Sciatic nerve (tissue), 2 donors: ENCODE data around the gene TRABD2B. TPM values are rescaled to one million over a fixed set of nuclear protein-coding genes. Genes with fewer than 3 reads are reported as not detected.

Experiments
- ATAC-seq: fragments of 200-7000 bp; cut with Tn5 transposase; one replicate; pipeline ENCODE4 v1.9.1; 2020; ENCODE audit warnings: mild to moderate bottlenecking, moderate library complexity
- DNase-seq: peaks from one replicate; pipeline ENCODE4 v3.0.0-alpha.2; 2020; ENCODE audit warnings: low spot score
- intact Hi-C: fragments of 100-400 bp; cut with DNase I; formaldehyde crosslinking; loops from one replicate; pipeline ENCODE4 v1.14.2; 2022
- total RNA-seq: library from RNA; stranded (reverse); fragmentation: NEBNext Ultra II Directional; extraction: Animal tissue kit (Norgen Biotek cat#: 25700); gene quantifications from one replicate; pipeline ENCODE4 v1.2.1, GENCODE V29; 2021
- donor health status: DM: no; HTN: no; CAD: no.
- donor health status: DM: no; HTN: no; CAD: no.

Gene TRABD2B
- total RNA-seq, 1 donor from 2014 or later, result 5.0 TPM

GRCh38 chr1:47996406-47997226 lies 569 bp downstream of the TRABD2B start:
- DNase-seq, result peak; percentile 69
- no peak for ATAC-seq
- intact Hi-C loops, result no loop called here

GRCh38 chr1:47996060-47996405 lies 1.2 kb downstream of the TRABD2B start:
- intact Hi-C loops, result no loop called here
- no peak for DNase-seq
- ATAC-seq, result no peak

- intact Hi-C loops, result no loop called here
- no peak for DNase-seq
- ATAC-seq, result no peak
These were observed 1.7 kb downstream of the TRABD2B start for GRCh38 chr1:47995306-47996050.

DNA sequence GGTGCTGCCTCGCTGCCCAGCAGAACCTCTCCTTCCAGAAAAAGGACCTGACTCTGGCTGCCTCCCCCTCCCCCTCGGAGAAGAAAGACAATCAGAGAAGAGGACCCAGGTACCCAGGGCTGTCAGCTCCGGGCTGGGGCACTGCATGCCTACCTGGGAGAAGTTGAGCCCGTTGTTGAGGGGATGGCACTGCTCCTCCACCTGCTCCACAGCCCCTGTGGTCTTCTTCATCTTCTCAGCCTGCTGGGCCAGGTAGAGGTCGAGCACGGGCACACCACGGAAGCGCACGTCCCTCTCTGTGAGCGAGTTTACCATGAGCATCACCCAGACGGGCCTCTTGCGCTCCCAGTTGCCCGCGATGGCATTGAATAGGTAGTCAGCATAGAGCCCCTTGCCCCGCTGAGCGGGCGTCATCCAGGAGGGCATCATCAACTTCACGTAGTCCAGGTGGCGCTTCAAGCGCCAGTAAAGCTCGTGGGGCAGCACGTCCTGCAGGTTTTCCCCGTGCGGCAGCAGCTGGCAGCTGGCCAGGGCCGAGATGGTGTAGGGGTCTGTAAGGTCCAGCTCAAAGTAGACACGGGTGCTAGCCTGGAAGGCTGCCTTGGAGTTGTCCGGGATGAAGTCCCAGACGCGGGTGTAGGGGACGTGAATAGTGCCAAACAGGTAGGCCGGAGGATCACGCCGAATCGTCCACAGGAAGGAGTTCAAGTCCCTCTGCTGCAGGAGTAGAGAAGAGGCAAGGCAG lies 3.1 kb downstream of the TRABD2B start:
- intact Hi-C loops, result loop anchor here (5.0 kb wide), 1 partner anchor 68 kb away; no protein-coding TSS in a partner anchor
- DNase-seq, result peak; percentile 70
- ATAC-seq, result no peak

DNA sequence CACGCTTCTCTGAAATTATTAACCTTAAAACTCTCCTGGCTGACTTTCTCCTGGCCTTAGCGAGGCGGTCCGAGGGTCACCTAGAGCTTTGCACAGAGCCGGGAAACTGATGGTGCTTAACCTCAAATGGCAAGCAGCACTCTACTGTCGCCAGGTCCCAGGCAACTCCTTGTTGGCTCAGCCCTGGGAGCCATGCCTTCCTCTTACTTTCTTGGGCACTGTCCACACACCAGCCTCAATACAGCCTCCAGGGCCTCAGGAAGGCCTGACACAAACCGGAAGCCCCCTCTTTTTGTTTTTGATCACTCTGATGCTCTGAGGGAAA lies 3.8 kb downstream of the TRABD2B start:
- intact Hi-C loops, result loop anchor here (5.0 kb wide), 1 partner anchor 69 kb away; no protein-coding TSS in a partner anchor
- no peak for ATAC-seq
- DNase-seq, result no peak

GRCh38 chr1:47992720-47993415 lies 4.3 kb downstream of the TRABD2B start:
- intact Hi-C loops, result loop anchor here (5.0 kb wide), 1 partner anchor 69 kb away; no protein-coding TSS in a partner anchor
- peak; percentile 63 for DNase-seq
- ATAC-seq, result peak; percentile 77

- ATAC-seq (peak; percentile 40), DNase-seq (no peak)
- intact Hi-C loops, result loop anchor here (5.0 kb wide), 1 partner anchor 71 kb away; no protein-coding TSS in a partner anchor
These were observed 5.5 kb downstream of the TRABD2B start for GRCh38 chr1:47991673-47992072.

DNA sequence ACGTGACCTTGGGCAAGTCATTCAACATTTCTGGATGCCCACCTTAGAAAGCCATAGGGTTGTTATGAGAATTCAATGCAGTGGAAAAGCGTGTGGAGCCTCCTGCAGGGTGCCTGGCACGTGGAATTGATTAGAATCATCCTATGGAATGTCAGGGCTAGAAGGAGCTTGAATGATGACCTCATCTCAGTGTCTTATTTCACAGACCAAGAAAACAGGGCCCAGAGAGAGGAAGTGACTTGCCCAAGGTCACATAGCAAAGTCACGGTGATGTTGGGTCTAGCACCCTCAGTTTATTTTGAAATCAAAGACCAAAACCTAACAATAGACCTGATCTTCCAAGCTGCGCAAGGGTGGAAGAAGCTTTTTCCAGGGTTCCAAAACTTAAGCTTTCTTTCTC lies 6.0 kb downstream of the TRABD2B start:
- ATAC-seq (no peak), DNase-seq (no peak)
- intact Hi-C loops, result loop anchor here (5.0 kb wide), 1 partner anchor 71 kb away; no protein-coding TSS in a partner anchor

GRCh38 chr1:47990286-47990685 lies 6.9 kb downstream of the TRABD2B start:
- ATAC-seq (no peak), DNase-seq (no peak)
- intact Hi-C loops, result loop anchor here (5.0 kb wide), 1 partner anchor 72 kb away; no protein-coding TSS in a partner anchor

DNA sequence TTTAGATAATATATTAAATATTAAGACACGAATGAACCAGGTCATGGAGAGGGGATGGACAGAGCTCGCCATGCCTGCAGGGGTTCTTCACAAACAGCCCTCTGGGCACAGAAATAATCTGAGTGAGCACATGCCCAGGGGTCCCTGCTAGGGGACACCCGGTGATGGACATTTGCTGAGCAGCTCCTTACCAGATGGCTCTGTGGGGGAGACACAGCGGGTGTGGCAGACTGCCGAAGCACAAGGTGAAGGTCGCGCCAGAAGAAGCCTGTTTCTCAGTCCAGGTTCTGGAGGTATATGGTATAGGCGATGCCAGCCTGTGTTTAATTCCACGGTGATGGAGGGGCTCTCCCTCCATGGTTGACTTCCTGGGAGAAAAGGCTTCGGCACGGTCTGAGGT lies 9.6 kb downstream of the TRABD2B start:
- intact Hi-C loops, result no loop called here
- DNase-seq (no peak), ATAC-seq (no peak)

DNA sequence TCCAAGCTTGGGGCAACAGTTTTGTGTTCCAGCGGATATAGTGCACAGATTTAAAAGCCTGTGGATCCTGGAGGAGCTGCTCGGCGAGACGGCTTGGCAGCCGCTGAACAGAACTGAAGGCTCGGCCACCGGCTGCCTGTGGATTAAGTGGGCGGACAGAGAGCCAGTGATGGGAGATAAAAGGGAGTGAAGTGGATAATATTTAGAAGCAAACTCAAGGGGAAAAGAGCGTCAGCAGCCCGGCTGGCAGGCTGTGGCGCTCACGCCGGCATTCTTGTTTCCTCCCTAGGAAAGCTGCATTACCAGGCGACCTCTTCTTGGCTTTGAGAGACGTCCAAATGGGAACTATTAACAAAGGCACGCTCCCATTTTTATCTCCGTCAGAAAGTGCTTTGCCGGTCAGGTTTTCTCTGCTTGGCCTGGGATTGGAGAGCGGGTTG lies 10.4 kb downstream of the TRABD2B start:
- DNase-seq (no peak), ATAC-seq (peak; percentile 71)
- intact Hi-C loops, result no loop called here

DNA sequence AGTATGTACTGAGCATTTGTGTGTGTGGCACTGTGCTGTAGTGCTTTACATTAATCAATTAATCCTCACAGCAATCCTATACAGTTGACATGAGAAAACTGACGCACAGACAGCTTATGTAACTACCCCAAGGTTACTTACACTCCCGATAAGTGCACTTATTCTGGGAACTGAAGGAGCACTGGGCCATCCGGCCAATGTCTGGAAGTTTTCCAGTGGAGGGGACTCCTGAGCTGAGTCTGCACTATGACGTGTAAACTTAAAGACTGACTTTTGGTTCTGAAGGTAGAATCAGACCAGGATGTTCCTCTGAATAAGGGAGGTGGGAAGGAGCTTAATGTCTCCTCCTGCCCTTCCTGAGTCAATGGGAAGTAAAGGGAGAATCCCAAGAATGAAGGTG lies 12.2 kb downstream of the TRABD2B start:
- intact Hi-C loops, result no loop called here
- no peak for DNase-seq
- no peak for ATAC-seq

GRCh38 chr1:47984175-47984789 lies 12.9 kb downstream of the TRABD2B start:
- intact Hi-C loops, result no loop called here
- no peak for DNase-seq
- ATAC-seq, result no peak

GRCh38 chr1:47983691-47984090 lies 13.5 kb downstream of the TRABD2B start:
- intact Hi-C loops, result no loop called here
- no peak for ATAC-seq

DNA sequence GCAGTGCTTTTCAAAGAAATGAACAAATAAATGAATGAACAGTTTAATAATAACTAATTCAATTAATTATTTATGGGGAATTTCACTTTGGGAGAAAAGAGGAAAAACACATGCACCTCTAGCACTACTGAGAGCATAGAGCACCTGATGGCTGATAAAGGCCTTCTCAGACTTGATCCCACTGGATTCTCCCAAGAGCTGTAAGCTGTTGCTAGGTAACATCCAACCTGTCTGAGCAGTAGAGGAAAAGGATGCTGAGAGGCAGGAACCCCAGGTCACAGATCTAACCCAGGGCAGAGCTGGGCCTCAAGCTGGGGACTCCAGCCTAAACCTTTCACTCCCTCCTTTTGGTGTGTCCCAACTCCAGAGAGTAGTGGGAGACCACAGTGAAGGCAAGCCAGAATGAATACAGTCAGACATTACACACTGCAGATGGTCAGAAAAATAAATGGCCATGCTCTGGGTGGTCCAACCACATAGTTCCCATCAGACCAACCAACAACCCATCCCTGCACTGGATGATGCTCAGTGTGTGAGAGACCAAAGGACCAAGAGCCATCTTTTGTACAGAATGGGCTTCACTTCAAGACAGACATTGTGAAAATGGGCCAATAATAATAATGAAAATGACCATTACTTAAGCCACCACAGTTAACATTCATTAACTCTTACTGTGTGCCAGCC lies 15.4 kb downstream of the TRABD2B start:
- intact Hi-C loops, result no loop called here
- DNase-seq (no peak), ATAC-seq (no peak)

More at GRCh38 chr1:47983691-47984090, 13.5 kb downstream of the TRABD2B start:
- DNase-seq, result no peak

DNA sequence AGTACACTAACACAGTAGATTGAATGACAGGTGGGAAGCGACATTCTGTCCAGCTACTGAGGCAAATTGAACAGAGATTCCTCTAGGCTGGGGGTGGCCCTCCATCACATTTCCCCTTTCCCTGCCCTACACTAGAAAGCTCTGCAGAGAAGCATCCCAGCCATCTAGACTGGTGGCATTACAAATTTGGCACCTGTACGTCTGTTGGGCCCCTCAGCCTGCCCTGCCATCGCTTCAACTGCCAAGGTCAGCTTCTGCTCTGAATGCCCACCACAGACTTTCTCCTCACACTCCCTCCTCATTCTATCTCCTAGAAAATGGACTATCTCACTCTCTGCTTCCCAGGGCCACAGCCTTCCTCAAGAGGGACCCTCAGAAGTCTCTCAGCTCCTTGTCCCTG lies 16.7 kb downstream of the TRABD2B start:
- ATAC-seq, result no peak
- intact Hi-C loops, result no loop called here
- DNase-seq, result no peak

GRCh38 chr1:47979724-47980123 lies 17.5 kb downstream of the TRABD2B start:
- intact Hi-C loops, result no loop called here
- no peak for DNase-seq
- no peak for ATAC-seq

DNA sequence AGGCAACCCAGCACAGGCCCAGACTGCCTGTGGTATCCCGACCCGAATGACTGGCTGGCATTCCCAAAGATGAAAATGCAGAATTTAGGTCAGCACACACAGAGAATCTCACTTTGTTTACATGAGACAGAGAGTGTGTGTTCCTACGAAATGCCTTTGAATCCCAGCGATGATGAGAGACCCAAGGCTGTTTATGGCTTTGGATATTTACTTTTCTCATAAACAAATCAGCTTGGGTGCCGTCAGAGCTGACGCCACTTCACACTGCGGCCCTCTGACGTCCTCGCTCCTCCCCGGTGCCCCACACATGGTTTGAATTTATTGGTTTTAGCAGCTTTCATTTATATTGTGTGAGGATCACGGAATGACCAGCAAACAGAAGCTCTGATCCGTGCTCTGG lies 18.7 kb downstream of the TRABD2B start:
- ATAC-seq (peak; percentile 67), DNase-seq (no peak)
- intact Hi-C loops, result no loop called here
